Ishikawa (cell line): Measurements from ENCODE around the gene TNS1.

Source experiments
- CEBPB ChIP-seq: IDR thresholded peaks from 2 replicates; pipeline ENCODE4 v1.6.1; 2012
- CREB1 ChIP-seq: IDR thresholded peaks from 2 replicates; pipeline ENCODE4 v1.6.1; 2012; ENCODE audit warnings: low read depth
- EGR1 ChIP-seq: IDR thresholded peaks from 2 replicates; pipeline ENCODE4 v1.6.1; 2012
- EP300 ChIP-seq: IDR thresholded peaks from 2 replicates; pipeline ENCODE4 v1.6.1; 2012; ENCODE audit warnings: borderline replicate concordance
- FOXM1 ChIP-seq: IDR thresholded peaks from 2 replicates; pipeline ENCODE4 v1.6.1; 2012; ENCODE audit warnings: low read depth, borderline replicate concordance
- NFIC ChIP-seq: IDR thresholded peaks from 2 replicates; pipeline ENCODE4 v1.6.1; 2012
- RAD21 ChIP-seq: IDR thresholded peaks from 2 replicates; pipeline ENCODE4 v1.6.1; 2012; ENCODE audit warnings: low read depth
- TAF1 ChIP-seq: IDR thresholded peaks from 2 replicates; pipeline ENCODE4 v1.6.1; 2012; ENCODE audit warnings: low read depth, mild to moderate bottlenecking
- TCF12 ChIP-seq: IDR thresholded peaks from 2 replicates; pipeline ENCODE4 v1.6.1; 2012; ENCODE audit warnings: low read depth
- TEAD4 ChIP-seq: IDR thresholded peaks from 2 replicates; pipeline ENCODE4 v1.6.1; 2012
- YY1 ChIP-seq: IDR thresholded peaks from 2 replicates; pipeline ENCODE4 v1.6.1; 2012; ENCODE audit warnings: low read depth
- ZBTB7A ChIP-seq: IDR thresholded peaks from 2 replicates; pipeline ENCODE4 v1.6.1; 2012; ENCODE audit warnings: low read depth
- TF ChIP-seq, protein P1 (sequence below): IDR thresholded peaks from 2 replicates; pipeline ENCODE4 v1.6.1; 2012; ENCODE audit warnings: low read depth, mild to moderate bottlenecking
- TF ChIP-seq, protein P2 (sequence below): IDR thresholded peaks from 2 replicates; pipeline ENCODE4 v1.6.1; 2012
- TF ChIP-seq, protein P3 (sequence below): IDR thresholded peaks from 2 replicates; pipeline ENCODE4 v1.6.1; 2012

The TNS1 gene

GRCh38 chr2:217799563-217800432 is 203.0 kb downstream of the TNS1 start:
- TF ChIP-seq, protein P1, sequence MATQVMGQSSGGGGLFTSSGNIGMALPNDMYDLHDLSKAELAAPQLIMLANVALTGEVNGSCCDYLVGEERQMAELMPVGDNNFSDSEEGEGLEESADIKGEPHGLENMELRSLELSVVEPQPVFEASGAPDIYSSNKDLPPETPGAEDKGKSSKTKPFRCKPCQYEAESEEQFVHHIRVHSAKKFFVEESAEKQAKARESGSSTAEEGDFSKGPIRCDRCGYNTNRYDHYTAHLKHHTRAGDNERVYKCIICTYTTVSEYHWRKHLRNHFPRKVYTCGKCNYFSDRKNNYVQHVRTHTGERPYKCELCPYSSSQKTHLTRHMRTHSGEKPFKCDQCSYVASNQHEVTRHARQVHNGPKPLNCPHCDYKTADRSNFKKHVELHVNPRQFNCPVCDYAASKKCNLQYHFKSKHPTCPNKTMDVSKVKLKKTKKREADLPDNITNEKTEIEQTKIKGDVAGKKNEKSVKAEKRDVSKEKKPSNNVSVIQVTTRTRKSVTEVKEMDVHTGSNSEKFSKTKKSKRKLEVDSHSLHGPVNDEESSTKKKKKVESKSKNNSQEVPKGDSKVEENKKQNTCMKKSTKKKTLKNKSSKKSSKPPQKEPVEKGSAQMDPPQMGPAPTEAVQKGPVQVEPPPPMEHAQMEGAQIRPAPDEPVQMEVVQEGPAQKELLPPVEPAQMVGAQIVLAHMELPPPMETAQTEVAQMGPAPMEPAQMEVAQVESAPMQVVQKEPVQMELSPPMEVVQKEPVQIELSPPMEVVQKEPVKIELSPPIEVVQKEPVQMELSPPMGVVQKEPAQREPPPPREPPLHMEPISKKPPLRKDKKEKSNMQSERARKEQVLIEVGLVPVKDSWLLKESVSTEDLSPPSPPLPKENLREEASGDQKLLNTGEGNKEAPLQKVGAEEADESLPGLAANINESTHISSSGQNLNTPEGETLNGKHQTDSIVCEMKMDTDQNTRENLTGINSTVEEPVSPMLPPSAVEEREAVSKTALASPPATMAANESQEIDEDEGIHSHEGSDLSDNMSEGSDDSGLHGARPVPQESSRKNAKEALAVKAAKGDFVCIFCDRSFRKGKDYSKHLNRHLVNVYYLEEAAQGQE: no peak
- TF ChIP-seq TEAD4: no peak
- TF ChIP-seq ZBTB7A: no peak
- TF ChIP-seq TAF1: no peak
- TF ChIP-seq NFIC: no peak
- no peak for TF ChIP-seq TCF12
- TF ChIP-seq CEBPB: no peak
- TF ChIP-seq RAD21: no peak
- no peak for TF ChIP-seq CREB1
- TF ChIP-seq EGR1: no peak
- TF ChIP-seq, protein P2, sequence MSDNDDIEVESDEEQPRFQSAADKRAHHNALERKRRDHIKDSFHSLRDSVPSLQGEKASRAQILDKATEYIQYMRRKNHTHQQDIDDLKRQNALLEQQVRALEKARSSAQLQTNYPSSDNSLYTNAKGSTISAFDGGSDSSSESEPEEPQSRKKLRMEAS: no peak
- TF ChIP-seq YY1: no peak

- TF ChIP-seq TCF12 (no peak), YY1 (no peak), EGR1 (no peak), CEBPB (no peak), TAF1 (no peak), TEAD4 (no peak), ZBTB7A (no peak), FOXM1 (no peak), EP300 (no peak), RAD21 (no peak), CREB1 (no peak), NFIC (no peak)
- TF ChIP-seq, protein P1: no peak
- TF ChIP-seq, protein P2: no peak
- TF ChIP-seq, protein P3, sequence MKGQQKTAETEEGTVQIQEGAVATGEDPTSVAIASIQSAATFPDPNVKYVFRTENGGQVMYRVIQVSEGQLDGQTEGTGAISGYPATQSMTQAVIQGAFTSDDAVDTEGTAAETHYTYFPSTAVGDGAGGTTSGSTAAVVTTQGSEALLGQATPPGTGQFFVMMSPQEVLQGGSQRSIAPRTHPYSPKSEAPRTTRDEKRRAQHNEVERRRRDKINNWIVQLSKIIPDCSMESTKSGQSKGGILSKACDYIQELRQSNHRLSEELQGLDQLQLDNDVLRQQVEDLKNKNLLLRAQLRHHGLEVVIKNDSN: no peak
These were observed 203.8 kb downstream of the TNS1 start for GRCh38 chr2:217798743-217799562.

DNA sequence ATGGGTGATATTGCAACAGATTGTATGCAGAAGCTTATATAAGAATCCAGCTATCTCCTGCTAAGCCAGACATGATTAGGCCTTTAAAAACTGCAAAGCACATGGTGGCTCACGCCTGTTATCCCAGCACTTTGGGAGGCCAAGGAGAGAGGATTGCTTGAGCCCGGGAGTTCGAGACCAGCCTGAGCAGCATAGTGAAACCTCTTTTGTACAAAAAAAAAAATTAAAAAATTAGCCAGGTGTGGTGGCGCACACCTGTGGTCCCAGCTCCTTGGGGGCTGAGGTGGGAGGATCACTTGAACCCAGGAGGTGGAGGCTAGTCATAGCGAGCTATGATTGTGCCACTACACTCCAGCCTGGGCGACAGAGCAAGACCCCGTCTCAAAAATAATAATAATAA is 204.6 kb downstream of the TNS1 start:
- TF ChIP-seq FOXM1 (no peak), TAF1 (no peak)

- TF ChIP-seq RAD21 (no peak), EP300 (no peak), TEAD4 (no peak), EGR1 (no peak), YY1 (no peak), NFIC (peak; percentile 46; the same call in 1 of the 2 replicates), TAF1 (no peak), TCF12 (no peak), CREB1 (no peak), CEBPB (no peak), FOXM1 (no peak), ZBTB7A (no peak)
- TF ChIP-seq, protein P3: no peak
- TF ChIP-seq, protein P1: peak; percentile 45; the same call in 1 of the 2 replicates
- TF ChIP-seq, protein P2: no peak
These were observed 205.1 kb downstream of the TNS1 start for GRCh38 chr2:217797661-217798069.
